ENCODE data around the gene ITGB1BP1.
A peak's percentile ranks its signal among the peaks of the same experiment; 100 is the strongest.

The ITGB1BP1 gene

GRCh38 chr2:9423100-9423921, at the start of gene ITGB1BP1, which contains the start of gene CPSF3:
Gene ITGB1BP1 (minus strand): TSS chr2:9423528. CDS start chr2:9418697, 4,831 bp downstream.
Gene CPSF3 (plus strand): TSS chr2:9423654. CDS start chr2:9423774, 120 bp downstream.
- no peak for TF ChIP-seq CTCF (IDR thresholded peaks at IDR 0.05; ENCODE audit: insufficient read depth, missing control alignments)
- no peak for FAIRE-seq
- DNase-seq (ENCODE audit: insufficient read length, low spot score): peak; percentile 96

- TF ChIP-seq CTCF (IDR thresholded peaks at IDR 0.05; ENCODE audit: insufficient read depth, missing control alignments): no peak
- no peak for DNase-seq (ENCODE audit: insufficient read length, low spot score)
- no peak for FAIRE-seq
Measured at GRCh38 chr2:9472511-9472910, 49.2 kb upstream of the ITGB1BP1 start.

- no peak for TF ChIP-seq CTCF (IDR thresholded peaks at IDR 0.05; ENCODE audit: insufficient read depth, missing control alignments)
- FAIRE-seq (no peak), DNase-seq (ENCODE audit: insufficient read length, low spot score) (no peak)
Measured at GRCh38 chr2:9471206-9471605, 47.9 kb upstream of the ITGB1BP1 start.

GRCh38 chr2:9467687-9468086, 44.4 kb upstream of the ITGB1BP1 start:
- FAIRE-seq: no peak
- no peak for TF ChIP-seq CTCF (IDR thresholded peaks at IDR 0.05; ENCODE audit: insufficient read depth, missing control alignments)
- DNase-seq (ENCODE audit: insufficient read length, low spot score): no peak

GRCh38 chr2:9466147-9466683, 42.9 kb upstream of the ITGB1BP1 start:
- DNase-seq (ENCODE audit: insufficient read length, low spot score) (no peak), FAIRE-seq (no peak)
- TF ChIP-seq CTCF (IDR thresholded peaks at IDR 0.05; ENCODE audit: insufficient read depth, missing control alignments): no peak

- FAIRE-seq (no peak), DNase-seq (ENCODE audit: insufficient read length, low spot score) (no peak)
- no peak for TF ChIP-seq CTCF (IDR thresholded peaks at IDR 0.05; ENCODE audit: insufficient read depth, missing control alignments)
Measured at GRCh38 chr2:9465170-9465569, 41.8 kb upstream of the ITGB1BP1 start.

GRCh38 chr2:9463698-9464034, 40.3 kb upstream of the ITGB1BP1 start:
- FAIRE-seq: no peak
- DNase-seq (ENCODE audit: insufficient read length, low spot score): no peak
- TF ChIP-seq CTCF (IDR thresholded peaks at IDR 0.05; ENCODE audit: insufficient read depth, missing control alignments): no peak

Measured in D721Med (cell line).